AG09319 (cell line): ENCODE measurements around the gene HAAO.

Experiments used
- DNase-seq: peaks from one replicate; pipeline ENCODE4 v3.0.0-alpha.2; 2010; ENCODE audit warnings: low read depth; ENCODE audit errors: extremely low read depth
- TF ChIP-seq, protein P1 (sequence below): IDR thresholded peaks from 2 replicates; pipeline ENCODE4 v1.5.1; 2011; ENCODE audit warnings: low read depth, mild to moderate bottlenecking, inconsistent platforms, low read length, moderate library complexity

The HAAO gene

GRCh38 chr2:42767899-42768705, 24.3 kb downstream of the HAAO start:
- TF ChIP-seq, protein P1, sequence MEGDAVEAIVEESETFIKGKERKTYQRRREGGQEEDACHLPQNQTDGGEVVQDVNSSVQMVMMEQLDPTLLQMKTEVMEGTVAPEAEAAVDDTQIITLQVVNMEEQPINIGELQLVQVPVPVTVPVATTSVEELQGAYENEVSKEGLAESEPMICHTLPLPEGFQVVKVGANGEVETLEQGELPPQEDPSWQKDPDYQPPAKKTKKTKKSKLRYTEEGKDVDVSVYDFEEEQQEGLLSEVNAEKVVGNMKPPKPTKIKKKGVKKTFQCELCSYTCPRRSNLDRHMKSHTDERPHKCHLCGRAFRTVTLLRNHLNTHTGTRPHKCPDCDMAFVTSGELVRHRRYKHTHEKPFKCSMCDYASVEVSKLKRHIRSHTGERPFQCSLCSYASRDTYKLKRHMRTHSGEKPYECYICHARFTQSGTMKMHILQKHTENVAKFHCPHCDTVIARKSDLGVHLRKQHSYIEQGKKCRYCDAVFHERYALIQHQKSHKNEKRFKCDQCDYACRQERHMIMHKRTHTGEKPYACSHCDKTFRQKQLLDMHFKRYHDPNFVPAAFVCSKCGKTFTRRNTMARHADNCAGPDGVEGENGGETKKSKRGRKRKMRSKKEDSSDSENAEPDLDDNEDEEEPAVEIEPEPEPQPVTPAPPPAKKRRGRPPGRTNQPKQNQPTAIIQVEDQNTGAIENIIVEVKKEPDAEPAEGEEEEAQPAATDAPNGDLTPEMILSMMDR: no peak
- DNase-seq: no peak

- TF ChIP-seq, protein P1: no peak
- DNase-seq: no peak
These were observed 25.1 kb downstream of the HAAO start for GRCh38 chr2:42767080-42767898.

DNA sequence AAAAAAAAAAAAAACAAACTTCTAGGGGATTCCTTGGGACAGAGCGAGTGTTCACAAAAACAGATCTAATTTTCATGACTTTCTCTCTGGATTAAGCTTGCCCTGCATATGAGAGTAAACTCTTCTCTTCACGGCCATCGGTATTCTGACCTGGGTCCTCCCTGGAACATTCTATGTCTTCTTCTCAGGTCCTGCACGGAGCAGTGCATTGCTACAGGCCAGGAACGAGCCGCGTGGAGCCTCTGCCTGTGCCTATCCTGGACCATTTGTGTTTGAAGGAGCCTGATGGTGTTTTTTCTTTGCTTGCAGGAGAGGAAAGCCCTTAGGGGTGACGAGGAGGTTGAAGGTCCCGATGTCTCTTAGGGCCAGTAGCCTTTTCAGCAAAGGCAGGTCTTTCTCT, 26.7 kb downstream of the HAAO start:
- TF ChIP-seq, protein P1: no peak
- DNase-seq: no peak

- DNase-seq: no peak
- TF ChIP-seq, protein P1: no peak
These were observed 27.5 kb downstream of the HAAO start for GRCh38 chr2:42764901-42765300.

- TF ChIP-seq, protein P1: no peak
- DNase-seq: no peak
These were observed 28.3 kb downstream of the HAAO start, which contains the start of gene OXER1 for GRCh38 chr2:42764096-42764495. TSS of gene OXER1 (minus strand) at chr2:42764135. CDS start at chr2:42764062, 73 bp downstream.

GRCh38 chr2:42762823-42763804, 29.3 kb downstream of the HAAO start:
- no peak for DNase-seq
- TF ChIP-seq, protein P1: no peak
